Measurements from ENCODE around the gene KCNK17.
"Not testable (repeated sequence)": the region's sequence is repeated elsewhere in the genome, so short reads cannot be mapped to it uniquely, and the experiment has no call there.

KCNK17 gene

DNA sequence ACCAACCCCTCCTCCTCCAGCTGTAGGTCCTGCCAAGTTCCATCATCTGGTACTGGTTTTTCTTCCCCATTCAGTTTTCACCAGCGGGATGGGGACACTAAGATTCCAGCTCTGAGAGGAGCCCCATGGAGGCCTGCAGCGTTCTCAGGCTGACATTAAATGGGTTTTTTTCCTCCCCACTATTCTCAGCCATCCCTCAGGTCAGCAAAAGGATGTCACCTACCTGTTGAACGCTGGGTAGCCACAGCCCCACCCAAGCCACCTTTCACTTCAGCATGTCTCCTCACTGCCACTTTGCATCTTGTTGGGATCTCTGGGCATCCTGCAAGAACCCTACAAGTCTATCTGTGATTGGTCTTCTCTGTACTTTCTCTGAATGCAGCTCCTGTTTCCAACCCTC is 6.8 kb downstream of the KCNK17 start:
- DNase-seq (ENCODE audit: low read depth), result no peak
- no peak overlapping the region for H3K4me3 ChIP-seq (ENCODE audit: low read depth, low read length)

GRCh38 chr6:39304951-39305350 is 9.3 kb downstream of the KCNK17 start:
- no peak overlapping the region for H3K4me3 ChIP-seq (ENCODE audit: low read depth, low read length)
- DNase-seq (ENCODE audit: low read depth), result no peak

DNA sequence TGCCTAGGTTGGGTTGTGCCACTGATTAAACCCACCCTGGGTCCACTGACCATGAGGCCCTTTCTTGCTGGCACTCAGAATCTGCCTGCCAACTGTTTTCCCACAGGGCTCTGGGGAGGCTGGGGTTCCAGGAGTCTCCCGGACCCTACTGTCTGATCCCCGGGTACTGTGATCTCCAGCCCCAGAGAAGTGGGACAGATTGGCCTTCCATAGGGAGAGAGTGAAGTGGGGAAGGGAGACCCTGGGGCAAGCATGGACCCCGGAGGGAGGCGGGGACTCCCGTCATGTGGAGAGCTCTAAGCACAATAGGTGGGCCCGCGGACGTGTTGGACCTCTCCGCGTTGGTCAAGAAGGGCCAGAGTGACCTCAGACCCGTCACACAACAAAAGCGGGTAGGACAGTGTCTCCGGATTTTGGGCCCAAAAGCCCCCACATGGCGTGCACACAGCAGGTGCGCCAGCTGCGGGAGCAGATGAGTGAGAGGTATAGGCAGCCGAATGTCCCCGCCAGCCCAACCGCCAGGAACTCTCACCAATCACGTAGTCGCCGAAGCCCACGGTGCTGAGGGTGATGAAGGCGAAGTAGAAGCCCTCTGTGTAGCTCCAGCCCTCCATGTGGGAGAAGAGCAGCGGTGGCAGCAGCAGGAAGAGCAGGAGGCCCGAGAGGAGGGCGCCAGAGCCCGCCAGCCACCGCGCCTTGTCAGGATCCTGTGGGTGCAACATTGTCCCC is 10.6 kb downstream of the KCNK17 start:
- H3K4me3 ChIP-seq (ENCODE audit: low read depth, low read length), result no peak overlapping the region
- DNase-seq (ENCODE audit: low read depth), result no peak

DNA sequence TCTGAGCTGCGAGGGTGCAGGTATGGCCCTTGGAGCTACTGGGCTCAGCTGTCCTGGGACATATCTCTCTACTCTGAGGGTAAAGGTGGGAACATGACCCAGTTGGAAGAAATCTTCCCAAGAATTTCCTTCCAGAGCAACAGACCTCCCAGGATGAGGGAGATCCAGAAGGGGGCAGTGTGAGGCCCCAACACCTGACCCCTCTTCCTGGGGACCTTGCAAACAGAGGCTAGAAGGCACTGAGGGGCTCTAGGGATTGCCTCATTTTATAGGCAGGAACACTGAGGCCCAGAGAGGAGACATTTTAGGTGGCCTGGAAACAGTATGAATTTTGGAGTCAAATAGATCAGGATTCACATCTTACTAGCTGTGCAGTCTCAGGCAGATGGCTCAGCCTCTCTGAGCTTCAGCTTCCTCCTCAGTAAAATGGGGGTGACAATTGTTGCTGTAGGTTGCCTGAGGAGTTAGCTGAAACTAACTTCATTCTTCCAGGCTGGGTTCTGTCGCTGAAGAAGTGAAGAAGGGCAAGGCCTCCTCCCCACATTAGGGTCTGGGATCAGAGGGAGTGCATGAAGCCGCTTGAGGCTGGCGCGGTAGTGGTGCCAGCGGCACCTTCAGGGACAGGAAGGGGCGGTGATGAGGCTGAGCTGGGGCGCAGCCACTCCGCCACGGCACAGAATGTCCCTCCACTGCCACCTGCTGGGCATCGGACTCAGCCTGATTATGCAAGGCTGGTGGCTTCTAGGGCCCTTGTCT is 11.4 kb downstream of the KCNK17 start:
- DNase-seq (ENCODE audit: low read depth), result no peak
- H3K4me3 ChIP-seq (ENCODE audit: low read depth, low read length), result no peak overlapping the region

- DNase-seq (ENCODE audit: low read depth), result no peak
- H3K4me3 ChIP-seq (ENCODE audit: low read depth, low read length), result no peak overlapping the region
Measured at GRCh38 chr6:39302011-39302410, 12.2 kb downstream of the KCNK17 start.

- H3K4me3 ChIP-seq (ENCODE audit: low read depth, low read length), result no peak overlapping the region
- no peak for DNase-seq (ENCODE audit: low read depth)
Measured at GRCh38 chr6:39301606-39302005, 12.6 kb downstream of the KCNK17 start.

GRCh38 chr6:39300739-39301138 is 13.5 kb downstream of the KCNK17 start:
- no peak for DNase-seq (ENCODE audit: low read depth)
- no peak overlapping the region for H3K4me3 ChIP-seq (ENCODE audit: low read depth, low read length)

GRCh38 chr6:39298061-39298460 is 16.2 kb downstream of the KCNK17 start:
- DNase-seq (ENCODE audit: low read depth), result no peak
- no peak overlapping the region for H3K4me3 ChIP-seq (ENCODE audit: low read depth, low read length)

DNA sequence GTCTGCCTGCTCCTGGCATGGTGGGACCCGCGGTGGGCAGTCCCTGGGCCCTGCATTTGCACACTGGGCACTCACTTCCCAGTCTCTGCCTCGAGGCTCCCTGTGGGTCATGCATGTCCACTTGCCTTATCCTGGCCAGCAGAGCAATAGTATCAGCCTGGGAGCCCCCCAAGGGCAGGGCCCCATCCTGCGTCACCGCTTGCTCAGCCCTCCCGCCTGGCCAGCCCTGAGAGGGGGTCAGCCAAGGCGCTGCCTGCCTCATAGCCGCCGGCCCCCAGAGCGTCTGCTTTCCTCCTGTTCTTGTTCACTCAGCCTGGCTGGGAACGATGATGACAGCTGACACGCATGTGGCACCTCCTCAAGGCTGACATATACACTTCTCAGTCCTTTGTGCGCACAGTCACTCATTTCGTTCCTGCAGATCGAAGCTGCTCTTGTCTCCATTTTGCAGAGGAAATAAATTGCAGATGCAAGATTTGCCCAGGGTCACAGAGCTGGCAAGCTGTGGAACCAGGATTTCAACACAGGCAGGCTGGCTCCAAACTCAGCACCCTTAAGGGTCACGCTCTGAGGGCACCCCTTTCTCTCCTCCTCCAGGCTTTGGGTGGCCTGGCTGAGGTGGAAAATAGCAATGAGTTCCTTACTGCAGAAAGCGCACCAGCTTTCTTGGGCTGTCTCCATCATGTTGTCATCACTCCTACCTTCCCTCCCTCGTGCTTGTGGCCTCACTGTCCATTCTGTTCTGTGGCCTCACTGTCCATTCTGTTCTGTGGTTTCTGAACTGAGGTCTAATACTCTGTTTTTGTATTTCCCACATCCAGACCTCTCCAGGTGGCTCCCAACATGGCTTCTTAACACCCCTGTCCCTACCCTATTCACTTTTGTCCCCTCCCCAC is 17.2 kb downstream of the KCNK17 start:
- no peak for DNase-seq (ENCODE audit: low read depth)

DNA sequence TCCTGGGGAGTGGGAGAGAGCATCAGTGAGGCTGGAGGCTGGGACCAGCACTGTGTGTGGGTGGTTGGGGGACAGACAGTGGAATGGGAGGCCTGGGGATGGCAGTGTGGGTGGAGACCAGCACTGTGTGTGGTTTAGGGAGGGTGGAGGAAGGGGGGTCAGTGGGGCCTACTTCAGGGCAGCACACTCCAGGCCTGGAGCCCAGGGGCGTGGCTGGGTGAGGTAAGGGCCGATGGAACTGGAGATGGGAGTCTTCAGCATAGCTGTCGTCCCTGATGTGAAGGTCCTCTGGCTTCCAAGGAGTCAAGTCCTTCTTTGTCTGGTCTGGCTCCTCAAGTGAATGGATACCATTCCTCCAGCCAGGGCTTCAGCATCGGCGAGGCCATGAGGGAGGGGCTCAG is 18.6 kb downstream of the KCNK17 start:
- DNase-seq (ENCODE audit: low read depth), result no peak
- no peak overlapping the region for H3K4me3 ChIP-seq (ENCODE audit: low read depth, low read length)

More for the DNA sequence above, 17.2 kb downstream of the KCNK17 start:
- no peak overlapping the region for H3K4me3 ChIP-seq (ENCODE audit: low read depth, low read length)

- no peak for DNase-seq (ENCODE audit: low read depth)
- no peak overlapping the region for H3K4me3 ChIP-seq (ENCODE audit: low read depth, low read length)
Measured at GRCh38 chr6:39294899-39295298, 19.3 kb downstream of the KCNK17 start.

DNA sequence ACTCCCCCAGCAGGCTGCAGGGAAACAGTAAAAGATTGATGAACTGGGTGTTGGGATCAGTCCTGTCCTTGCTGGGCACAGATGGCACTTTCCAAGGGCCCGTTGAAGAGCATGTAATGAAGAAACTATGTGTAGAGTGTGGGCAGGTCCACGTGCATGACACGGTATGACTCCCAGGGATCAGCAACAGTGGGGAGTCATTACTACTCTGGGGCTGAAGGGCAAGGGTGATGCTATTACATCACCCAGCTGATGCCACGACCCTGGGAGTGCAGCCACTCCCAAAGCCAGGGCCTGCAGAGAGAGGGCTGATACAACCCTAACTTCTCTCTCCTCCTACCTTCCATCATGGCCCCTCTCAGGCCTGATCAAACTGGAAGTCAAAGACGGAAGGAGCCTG is 20.1 kb downstream of the KCNK17 start:
- no peak overlapping the region for H3K4me3 ChIP-seq (ENCODE audit: low read depth, low read length)

GRCh38 chr6:39292637-39293036 is 21.6 kb downstream of the KCNK17 start:
- DNase-seq (ENCODE audit: low read depth), result no peak
- H3K4me3 ChIP-seq (ENCODE audit: low read depth, low read length), result no peak overlapping the region

More for the DNA sequence above, 20.1 kb downstream of the KCNK17 start:
- DNase-seq (ENCODE audit: low read depth), result no peak

GRCh38 chr6:39289490-39289889 is 24.7 kb downstream of the KCNK17 start:
- H3K4me3 ChIP-seq (ENCODE audit: low read depth, low read length), result no peak overlapping the region

GRCh38 chr6:39287601-39288000 is 26.6 kb downstream of the KCNK17 start:
- DNase-seq (ENCODE audit: low read depth), result no peak
- no peak overlapping the region for H3K4me3 ChIP-seq (ENCODE audit: low read depth, low read length)

More at GRCh38 chr6:39289490-39289889, 24.7 kb downstream of the KCNK17 start:
- no peak for DNase-seq (ENCODE audit: low read depth)

- not testable (repeated sequence) for H3K4me3 ChIP-seq (ENCODE audit: low read depth, low read length); DNase-seq (ENCODE audit: low read depth)
Measured at GRCh38 chr6:39286596-39286995, 27.6 kb downstream of the KCNK17 start.

DNA sequence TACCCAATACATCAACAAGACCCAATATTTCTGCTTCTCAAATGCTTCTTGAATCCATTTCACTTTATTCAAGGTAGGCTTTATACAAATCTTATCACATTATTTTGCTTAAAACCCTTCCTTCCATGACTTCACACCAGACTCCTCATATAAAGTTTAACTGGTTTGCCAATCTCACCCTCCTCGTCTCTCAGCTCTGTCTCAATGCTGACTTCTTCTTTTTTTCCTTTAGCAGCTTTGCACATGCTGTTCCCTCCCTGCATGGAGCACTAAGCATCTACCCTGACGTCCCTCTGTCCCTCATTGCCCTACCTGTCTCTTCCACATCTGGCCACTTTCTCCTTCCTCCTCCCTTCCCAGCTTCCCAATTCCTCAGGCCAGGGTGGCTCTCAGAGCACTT is 31.4 kb downstream of the KCNK17 start:
- no peak for DNase-seq (ENCODE audit: low read depth)
- H3K4me3 ChIP-seq (ENCODE audit: low read depth, low read length), result no peak overlapping the region

DNA sequence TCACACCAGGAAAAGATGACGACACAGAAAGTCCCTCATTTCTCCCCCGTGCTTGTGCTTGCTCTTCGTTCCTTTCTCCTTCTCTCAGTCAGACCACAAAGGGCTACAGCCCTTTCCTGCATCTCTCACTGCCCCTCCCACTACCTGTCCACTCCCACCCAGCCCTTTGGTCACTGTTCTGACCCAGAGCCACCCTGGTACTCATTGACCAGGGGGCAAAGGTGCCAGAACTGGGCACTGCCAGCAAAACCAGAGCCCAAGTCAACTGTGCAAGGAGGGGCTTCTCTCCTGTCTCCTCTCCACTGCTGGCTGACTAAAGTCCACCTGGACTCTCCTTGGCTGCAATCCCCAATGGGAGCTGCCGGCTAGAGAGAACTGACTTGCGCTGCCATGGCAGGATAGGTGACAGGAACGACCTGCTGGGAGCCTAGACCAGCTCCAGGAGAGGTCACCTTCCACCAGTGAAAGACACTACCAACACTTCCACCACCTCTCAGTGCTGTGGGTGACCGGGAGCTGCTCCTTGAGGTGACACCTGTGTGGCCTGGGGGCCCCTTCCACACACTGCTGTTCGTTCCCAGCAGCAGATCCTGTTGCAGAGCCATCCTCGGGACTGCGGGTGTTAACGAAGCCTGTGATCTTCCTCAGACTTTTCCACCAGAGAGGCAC is 32.8 kb downstream of the KCNK17 start:
- no peak for DNase-seq (ENCODE audit: low read depth)
- no peak overlapping the region for H3K4me3 ChIP-seq (ENCODE audit: low read depth, low read length)

DNA sequence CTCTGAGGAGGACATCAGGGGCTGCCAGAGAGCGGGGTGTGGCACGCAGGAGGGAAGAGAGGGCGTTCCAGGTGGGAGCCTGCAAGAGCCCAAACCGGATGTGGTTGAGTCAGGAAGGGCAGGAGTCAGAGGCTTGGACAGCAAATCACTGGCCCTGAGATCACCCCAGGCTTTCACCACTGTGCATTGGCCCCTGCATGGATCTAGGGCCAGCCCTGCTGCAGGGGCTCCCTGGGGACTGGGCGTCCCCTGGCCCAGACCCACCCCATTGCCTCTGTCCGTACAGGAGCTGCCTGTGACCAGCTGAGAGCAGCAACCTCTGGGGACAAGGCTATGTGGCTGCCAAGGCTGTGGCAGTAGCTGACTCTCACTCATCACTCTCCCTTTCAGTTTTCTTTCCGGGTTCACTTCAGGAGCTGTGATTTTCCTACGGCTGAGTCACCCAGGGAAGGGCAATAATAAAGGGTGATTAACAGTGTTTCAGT is 33.9 kb downstream of the KCNK17 start:
- H3K4me3 ChIP-seq (ENCODE audit: low read depth, low read length), result no peak overlapping the region
- DNase-seq (ENCODE audit: low read depth), result no peak
